H9 (cell line): ENCODE data around the gene SDK1. TPM values are rescaled to one million over a fixed set of nuclear protein-coding genes. Genes with fewer than 3 reads are reported as not detected.
A peak's percentile ranks its signal among the peaks of the same experiment; 100 is the strongest.

ENCODE experiments used
- DNase-seq: peaks from one replicate; pipeline ENCODE4 v3.0.0-alpha.2; 2017
- H2AFZ ChIP-seq: one replicate; pipeline ENCODE4 v1.6.1; 2013; ENCODE audit warnings: mild to moderate bottlenecking, low read length, control low read depth, moderate library complexity
- H2AK5ac ChIP-seq: 2 replicates; pipeline ENCODE4 v1.6.1; 2013; ENCODE audit warnings: low read length, control low read depth, mixed read lengths; ENCODE audit not compliant: insufficient read length
- H2BK120ac ChIP-seq: one replicate; pipeline ENCODE4 v1.6.1; 2013; ENCODE audit warnings: low read depth, mild to moderate bottlenecking, low read length, control low read depth, inconsistent platforms; ENCODE audit not compliant: poor library complexity, severe bottlenecking
- H2BK12ac ChIP-seq: 2 replicates; pipeline ENCODE4 v1.6.1; 2013; ENCODE audit warnings: low read length, control low read depth, mixed read lengths, low read depth; ENCODE audit not compliant: insufficient read length
- H2BK15ac ChIP-seq: 2 replicates; pipeline ENCODE4 v1.6.1; 2013; ENCODE audit warnings: low read depth, low read length, control low read depth
- H2BK20ac ChIP-seq: one replicate; pipeline ENCODE4 v1.6.1; 2013; ENCODE audit warnings: low read depth, mild to moderate bottlenecking, low read length, control low read depth, inconsistent platforms; ENCODE audit not compliant: poor library complexity, severe bottlenecking
- H2BK5ac ChIP-seq: 2 replicates; pipeline ENCODE4 v1.6.1; 2013; ENCODE audit warnings: low read length, control low read depth, mixed read lengths; ENCODE audit not compliant: insufficient read length
- H3K14ac ChIP-seq: 2 replicates; pipeline ENCODE4 v1.6.1; 2013; ENCODE audit warnings: low read length, control low read depth; ENCODE audit not compliant: insufficient read depth
- H3K18ac ChIP-seq: 2 replicates; pipeline ENCODE4 v1.6.1; 2013; ENCODE audit warnings: low read depth, mild to moderate bottlenecking, mixed read lengths, low read length, control low read depth; ENCODE audit not compliant: insufficient read length
- H3K23ac ChIP-seq: 2 replicates; pipeline ENCODE4 v1.6.1; 2013; ENCODE audit warnings: low read length, control low read depth, mixed read lengths, low read depth; ENCODE audit not compliant: insufficient read length
- H3K23me2 ChIP-seq: 2 replicates; pipeline ENCODE4 v1.6.1; 2013; ENCODE audit warnings: low read depth, mild to moderate bottlenecking, mixed read lengths, low read length, control low read depth; ENCODE audit not compliant: insufficient read length, poor library complexity, severe bottlenecking
- H3K27ac ChIP-seq: 2 replicates; pipeline ENCODE4 v1.5.1; 2013; ENCODE audit warnings: low read length, control low read depth, mixed read lengths, low read depth; ENCODE audit not compliant: insufficient read length
- H3K27me3 ChIP-seq: 2 replicates; pipeline ENCODE4 v1.6.1; 2013; ENCODE audit warnings: low read length, control low read depth, inconsistent platforms; ENCODE audit not compliant: insufficient read depth
- H3K4ac ChIP-seq: 2 replicates; pipeline ENCODE4 v1.6.1; 2013; ENCODE audit warnings: low read depth, mild to moderate bottlenecking, control low read depth, inconsistent platforms, low read length, moderate library complexity
- H3K4me1 ChIP-seq: 2 replicates; pipeline ENCODE4 v1.6.1; 2013; ENCODE audit warnings: low read length, control low read depth, inconsistent platforms; ENCODE audit not compliant: insufficient read depth
- H3K4me2 ChIP-seq: 2 replicates; pipeline ENCODE4 v1.6.1; 2013; ENCODE audit warnings: low read length, control low read depth, mixed read lengths; ENCODE audit not compliant: insufficient read length, insufficient read depth
- H3K56ac ChIP-seq: 2 replicates; pipeline ENCODE4 v1.6.1; 2013; ENCODE audit warnings: low read depth, mild to moderate bottlenecking, mixed read lengths, low read length, control low read depth; ENCODE audit not compliant: insufficient read length
- H3K79me1 ChIP-seq: 2 replicates; pipeline ENCODE4 v1.6.1; 2013; ENCODE audit warnings: low read depth, mild to moderate bottlenecking, moderate library complexity, low read length, control low read depth, inconsistent platforms; ENCODE audit not compliant: insufficient read depth, poor library complexity, severe bottlenecking
- H3K79me2 ChIP-seq: 2 replicates; pipeline ENCODE4 v1.6.1; 2013; ENCODE audit warnings: low read length, control low read depth, inconsistent platforms; ENCODE audit not compliant: insufficient read depth
- H3K9ac ChIP-seq: 2 replicates; pipeline ENCODE4 v1.6.1; 2013; ENCODE audit warnings: low read length, control low read depth, mixed read lengths; ENCODE audit not compliant: insufficient read length; ENCODE audit errors: extremely low read depth
- H3K9me3 ChIP-seq: one replicate; pipeline ENCODE4 v1.6.1; 2013; ENCODE audit warnings: low read depth, low read length, inconsistent platforms; ENCODE audit not compliant: control insufficient read depth
- H3T11ph ChIP-seq: one replicate; pipeline ENCODE4 v1.6.1; 2013; ENCODE audit warnings: mild to moderate bottlenecking, low read length, control low read depth, inconsistent platforms
- H4K20me1 ChIP-seq: one replicate; pipeline ENCODE4 v1.6.1; 2013; ENCODE audit not compliant: control insufficient read depth, insufficient read length, insufficient read depth
- H4K5ac ChIP-seq: 2 replicates; pipeline ENCODE4 v1.6.1; 2013; ENCODE audit warnings: low read depth, mild to moderate bottlenecking, mixed read lengths, low read length, control low read depth; ENCODE audit not compliant: insufficient read length
- H4K8ac ChIP-seq: replicated peaks from 2 replicates; pipeline ENCODE4 v1.6.1; 2013; ENCODE audit warnings: low read length, control low read depth, mixed read lengths, low read depth; ENCODE audit not compliant: insufficient read length
- H4K91ac ChIP-seq: 2 replicates; pipeline ENCODE4 v1.6.1; 2013; ENCODE audit warnings: low read depth, mild to moderate bottlenecking, moderate library complexity, mixed read lengths, low read length, control low read depth; ENCODE audit not compliant: insufficient read length
- H3K27ac Mint-ChIP-seq, 3 experiments: 2 replicates in 2 of 3; 3 replicates in 1 of 3; pipeline ENCODE4 v1.8.0; 2020 to 2021; ENCODE audit warnings: mixed read lengths in 3 of 3, mild to moderate bottlenecking in 1 of 3, moderate library complexity in 1 of 3
- H3K27me3 Mint-ChIP-seq: 2 replicates; pipeline ENCODE4 v1.8.0; 2021; ENCODE audit warnings: low read depth, mild to moderate bottlenecking, moderate library complexity, mixed read lengths
- H3K36me3 Mint-ChIP-seq, 3 experiments: 2 replicates in 2 of 3; 3 replicates in 1 of 3; pipeline ENCODE4 v1.8.0; 2020 to 2021; ENCODE audit warnings: low read depth in 3 of 3, mixed read lengths in 3 of 3; ENCODE audit not compliant: insufficient read depth in 1 of 3
- H3K4me1 Mint-ChIP-seq, 2 experiments: 2 replicates each; pipeline ENCODE4 v1.8.0; 2020; ENCODE audit warnings: mixed read lengths in 2 of 2
- H3K4me3 Mint-ChIP-seq, 2 experiments: 2 replicates in 1 of 2; 3 replicates in 1 of 2; pipeline ENCODE4 v1.8.0; 2020 to 2021; ENCODE audit warnings: mild to moderate bottlenecking in 2 of 2, mixed read lengths in 2 of 2, moderate library complexity in 1 of 2
- H3K9me3 Mint-ChIP-seq, 2 experiments: 2 replicates in 1 of 2; 3 replicates in 1 of 2; pipeline ENCODE4 v1.8.0; 2020; ENCODE audit warnings: mild to moderate bottlenecking in 2 of 2, mixed read lengths in 2 of 2, moderate library complexity in 1 of 2
- WGBS: extraction: QIAGEN DNeasy Blood & Tissue Kit; methylation state at CpG from one replicate; pipeline ENCODE4 v1.1.7; 2013; ENCODE audit warnings: missing lambda C conversion rate, low lambda C conversion rate, mixed read lengths; ENCODE audit not compliant: insufficient read length; ENCODE audit errors: extremely low coverage; 5-methylcytosine and 5-hydroxymethylcytosine counted together
- total RNA-seq: library from RNA; stranded (reverse); gene quantifications from 2 replicates; pipeline ENCODE4 v1.2.1, GENCODE V29; 2021
- TF ChIP-seq, protein P1 (sequence below): fragments of 200-600 bp; sonication (generic); conservative IDR thresholded peaks from 3 replicates; pipeline ENCODE4 v1.8.0; 2021; ENCODE audit warnings: antibody characterized with exemption, mild to moderate bottlenecking

SDK1 gene
- total RNA-seq, 1 experiment from 2014 or later = 8.7 TPM

DNA sequence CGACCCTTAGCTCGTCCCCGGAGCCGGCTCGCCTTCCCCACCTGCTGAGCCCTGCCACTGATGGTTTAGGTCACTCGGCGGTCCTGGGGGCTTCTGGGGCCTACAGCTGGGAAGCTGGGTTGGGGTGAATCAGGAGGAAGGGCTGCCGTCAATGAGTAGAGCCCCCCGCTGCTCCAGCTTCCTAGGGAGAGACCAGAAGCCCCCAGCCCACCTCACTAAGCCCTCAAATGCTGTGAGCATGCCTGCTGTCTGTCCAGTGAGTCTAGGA, 885.4 kb downstream of the SDK1 start:
- Mint-ChIP-seq H3K4me3 (no peak overlapping the region), H3K27me3 (no peaks in the 10 kb centered on the region; the same call in 1 of the 2 replicates), H3K4me1 (peaks cover 7 to 16% of the 10 kb centered on the region in 2 experiments), H3K27ac (peak overlapping the region in 1 of 3 experiments; percentile 52; a peak in 1 of 7 replicates), H3K36me3 (peaks cover 2 to 4% (median 4%) of the 10 kb centered on the region in 3 experiments; a peak in 4 of 7 replicates), H3K9me3 (peaks cover 3 to 4% of the 10 kb centered on the region in 2 experiments; a peak in 3 of 5 replicates)
- H3K4ac ChIP-seq = no peak overlapping the region
- H3K18ac ChIP-seq = no peak overlapping the region
- H4K8ac ChIP-seq = no peak overlapping the region
- no peak overlapping the region for H3T11ph ChIP-seq
- H3K27ac ChIP-seq = no peak overlapping the region
- no peaks in the 10 kb centered on the region for H3K27me3 ChIP-seq
- H3K56ac ChIP-seq = no peak overlapping the region
- H4K5ac ChIP-seq = no peak overlapping the region
- H4K20me1 ChIP-seq = no peaks in the 10 kb centered on the region
- no peak for DNase-seq
- no peak overlapping the region for H2AK5ac ChIP-seq
- no peak overlapping the region for H3K14ac ChIP-seq
- H4K91ac ChIP-seq = no peak overlapping the region
- WGBS = no CpG with 5 or more reads among the region's 9 CpGs
- H3K4me1 ChIP-seq = no peaks in the 10 kb centered on the region
- no peaks in the 10 kb centered on the region for H3K23me2 ChIP-seq
- H2BK12ac ChIP-seq = no peak overlapping the region
- no peak overlapping the region for H3K9ac ChIP-seq
- H3K79me2 ChIP-seq = no peaks in the 10 kb centered on the region
- no peak overlapping the region for H3K4me2 ChIP-seq
- TF ChIP-seq, protein P1, sequence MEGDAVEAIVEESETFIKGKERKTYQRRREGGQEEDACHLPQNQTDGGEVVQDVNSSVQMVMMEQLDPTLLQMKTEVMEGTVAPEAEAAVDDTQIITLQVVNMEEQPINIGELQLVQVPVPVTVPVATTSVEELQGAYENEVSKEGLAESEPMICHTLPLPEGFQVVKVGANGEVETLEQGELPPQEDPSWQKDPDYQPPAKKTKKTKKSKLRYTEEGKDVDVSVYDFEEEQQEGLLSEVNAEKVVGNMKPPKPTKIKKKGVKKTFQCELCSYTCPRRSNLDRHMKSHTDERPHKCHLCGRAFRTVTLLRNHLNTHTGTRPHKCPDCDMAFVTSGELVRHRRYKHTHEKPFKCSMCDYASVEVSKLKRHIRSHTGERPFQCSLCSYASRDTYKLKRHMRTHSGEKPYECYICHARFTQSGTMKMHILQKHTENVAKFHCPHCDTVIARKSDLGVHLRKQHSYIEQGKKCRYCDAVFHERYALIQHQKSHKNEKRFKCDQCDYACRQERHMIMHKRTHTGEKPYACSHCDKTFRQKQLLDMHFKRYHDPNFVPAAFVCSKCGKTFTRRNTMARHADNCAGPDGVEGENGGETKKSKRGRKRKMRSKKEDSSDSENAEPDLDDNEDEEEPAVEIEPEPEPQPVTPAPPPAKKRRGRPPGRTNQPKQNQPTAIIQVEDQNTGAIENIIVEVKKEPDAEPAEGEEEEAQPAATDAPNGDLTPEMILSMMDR = no peak
- no peak overlapping the region for H2BK20ac ChIP-seq
- H3K23ac ChIP-seq = no peak overlapping the region
- no peaks in the 10 kb centered on the region for H3K9me3 ChIP-seq
- no peak overlapping the region for H2BK15ac ChIP-seq
- H2BK120ac ChIP-seq = no peak overlapping the region
- no peak overlapping the region for H2AFZ ChIP-seq
- no peak overlapping the region for H2BK5ac ChIP-seq
- H3K79me1 ChIP-seq = no peaks in the 10 kb centered on the region
